Peyer's patch (tissue), 4 donors: ENCODE measurements around the gene AFAP1L1.

ENCODE experiments used
- POLR2A ChIP-seq, 2 donors: fragments of 450-650 bp; IDR thresholded peaks; one replicate each; pipeline ENCODE4 v1.5.1; 2017; ENCODE audit warnings: antibody characterized with exemption in 2 of 2, mild to moderate bottlenecking in 2 of 2, moderate library complexity in 2 of 2
- TF ChIP-seq, protein P1 (sequence below), 6 experiments: fragments of 450-650 bp in 4 of 6; fragments of 200-600 bp in 2 of 6; sonication (generic) in 1 of 6; IDR thresholded peaks; one replicate each; pipeline ENCODE4 v1.5.1; 2017 to 2019; ENCODE audit warnings: antibody characterized with exemption in 6 of 6, mild to moderate bottlenecking in 3 of 6, moderate library complexity in 1 of 6

DNA sequence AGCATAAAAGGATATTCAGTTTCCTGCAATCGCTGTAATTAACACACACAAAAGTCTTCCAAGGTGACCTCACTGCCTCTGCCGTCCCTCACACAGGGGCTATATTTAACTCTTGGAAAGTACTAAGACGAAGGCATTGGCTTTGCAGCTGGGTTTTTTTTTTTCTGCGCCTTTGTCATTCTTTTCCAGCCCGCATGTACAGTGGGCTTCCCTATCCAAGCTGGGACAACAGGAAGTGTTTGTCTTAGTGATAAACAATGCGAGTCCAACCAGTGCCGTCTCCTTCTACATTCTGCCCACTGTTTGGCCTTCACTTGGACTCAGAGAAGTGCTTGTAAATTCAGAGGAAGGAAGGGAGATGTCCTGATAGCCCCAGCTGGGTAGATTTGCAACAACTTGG, 17.6 kb downstream of the AFAP1L1 start:
- no peak for TF ChIP-seq POLR2A (IDR thresholded peaks at IDR 0.05)
- TF ChIP-seq, protein P1, sequence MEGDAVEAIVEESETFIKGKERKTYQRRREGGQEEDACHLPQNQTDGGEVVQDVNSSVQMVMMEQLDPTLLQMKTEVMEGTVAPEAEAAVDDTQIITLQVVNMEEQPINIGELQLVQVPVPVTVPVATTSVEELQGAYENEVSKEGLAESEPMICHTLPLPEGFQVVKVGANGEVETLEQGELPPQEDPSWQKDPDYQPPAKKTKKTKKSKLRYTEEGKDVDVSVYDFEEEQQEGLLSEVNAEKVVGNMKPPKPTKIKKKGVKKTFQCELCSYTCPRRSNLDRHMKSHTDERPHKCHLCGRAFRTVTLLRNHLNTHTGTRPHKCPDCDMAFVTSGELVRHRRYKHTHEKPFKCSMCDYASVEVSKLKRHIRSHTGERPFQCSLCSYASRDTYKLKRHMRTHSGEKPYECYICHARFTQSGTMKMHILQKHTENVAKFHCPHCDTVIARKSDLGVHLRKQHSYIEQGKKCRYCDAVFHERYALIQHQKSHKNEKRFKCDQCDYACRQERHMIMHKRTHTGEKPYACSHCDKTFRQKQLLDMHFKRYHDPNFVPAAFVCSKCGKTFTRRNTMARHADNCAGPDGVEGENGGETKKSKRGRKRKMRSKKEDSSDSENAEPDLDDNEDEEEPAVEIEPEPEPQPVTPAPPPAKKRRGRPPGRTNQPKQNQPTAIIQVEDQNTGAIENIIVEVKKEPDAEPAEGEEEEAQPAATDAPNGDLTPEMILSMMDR (IDR thresholded peaks at IDR 0.05), result no peak
